ENCODE measurements around the gene MASTL. TPM values are rescaled to one million over a fixed set of nuclear protein-coding genes. Genes with fewer than 3 reads are reported as not detected.

The MASTL gene
- polyA plus RNA-seq, 1 of the 3 experiments (the other 2 are of a cell fraction): 5.8 TPM

DNA sequence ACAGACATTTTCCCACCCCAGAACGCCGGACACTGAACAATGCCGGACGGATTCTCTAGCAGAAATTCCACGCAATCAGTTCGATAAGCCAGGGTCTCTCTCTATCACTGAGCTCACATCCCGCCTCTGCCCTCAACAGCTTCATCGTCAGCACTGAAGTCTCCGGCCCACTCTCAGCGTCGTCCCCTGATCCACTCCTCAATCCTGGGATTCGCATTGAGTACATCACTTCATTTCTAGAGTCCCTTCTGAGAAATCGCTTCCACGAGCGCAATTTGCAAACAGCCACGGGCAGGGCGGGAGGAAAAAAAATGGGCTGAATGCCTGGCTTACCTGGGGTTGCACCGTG lies 1.3 kb upstream of the MASTL start:
- CTCF ChIA-PET: interaction anchor here (0.6 to 1.6 kb wide), 9 partner anchors 10 to 449 kb away, joined by 3 to 7 read pairs (median 4); partner anchors contain the start of gene ACBD5

More for the DNA sequence above, 1.3 kb upstream of the MASTL start:
- peaks cover 40% of the 10 kb centered on the region for H4K20me1 ChIP-seq (ENCODE audit: insufficient read depth)
- peaks cover 2 to 19% of the 10 kb centered on the region in 2 experiments; a peak in 3 of 4 replicates for H3K4me1 ChIP-seq (ENCODE audit: control insufficient read depth in 1 of 2, insufficient read depth in 2 of 2, low read depth in 1 of 2, low read length in 1 of 2)
- H3K27me3 ChIP-seq (ENCODE audit: insufficient read depth): no peaks in the 10 kb centered on the region
- WGBS (ENCODE audit: low lambda C conversion rate): 1% methylated on average over 15 of the region's 18 CpGs
- POLR2A ChIA-PET: interaction anchor here (0.6 to 1.6 kb wide), 9 partner anchors 53 to 1499 kb away, joined by 3 to 7 read pairs (median 3); partner anchors contain the start of genes ABI1 and ANKRD26
- peak overlapping the region; percentile 93 for H3K9ac ChIP-seq
- no peaks in the 10 kb centered on the region for H3K9me3 ChIP-seq
- peaks cover 92% of the 10 kb centered on the region for H3K79me2 ChIP-seq (ENCODE audit: insufficient read depth)
- H3F3A ChIP-seq (replicated peaks; ENCODE audit: insufficient read depth): peaks cover 16% of the 10 kb centered on the region
- peak overlapping the region; percentile 49; the same call in 1 of the 2 replicates for H2AFZ ChIP-seq (ENCODE audit: low read depth)
- peak overlapping the region; percentile 90 to 98 for H3K27ac ChIP-seq (ENCODE audit: low read depth in 2 of 2, low read length in 1 of 2)
- peak overlapping the region; percentile 81 to 82 for H3K4me3 ChIP-seq (ENCODE audit: low read depth in 2 of 2, low read length in 1 of 2)
- TF ChIP-seq, protein P1, sequence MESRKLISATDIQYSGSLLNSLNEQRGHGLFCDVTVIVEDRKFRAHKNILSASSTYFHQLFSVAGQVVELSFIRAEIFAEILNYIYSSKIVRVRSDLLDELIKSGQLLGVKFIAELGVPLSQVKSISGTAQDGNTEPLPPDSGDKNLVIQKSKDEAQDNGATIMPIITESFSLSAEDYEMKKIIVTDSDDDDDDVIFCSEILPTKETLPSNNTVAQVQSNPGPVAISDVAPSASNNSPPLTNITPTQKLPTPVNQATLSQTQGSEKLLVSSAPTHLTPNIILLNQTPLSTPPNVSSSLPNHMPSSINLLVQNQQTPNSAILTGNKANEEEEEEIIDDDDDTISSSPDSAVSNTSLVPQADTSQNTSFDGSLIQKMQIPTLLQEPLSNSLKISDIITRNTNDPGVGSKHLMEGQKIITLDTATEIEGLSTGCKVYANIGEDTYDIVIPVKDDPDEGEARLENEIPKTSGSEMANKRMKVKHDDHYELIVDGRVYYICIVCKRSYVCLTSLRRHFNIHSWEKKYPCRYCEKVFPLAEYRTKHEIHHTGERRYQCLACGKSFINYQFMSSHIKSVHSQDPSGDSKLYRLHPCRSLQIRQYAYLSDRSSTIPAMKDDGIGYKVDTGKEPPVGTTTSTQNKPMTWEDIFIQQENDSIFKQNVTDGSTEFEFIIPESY (IDR thresholded peaks at IDR 0.05; ENCODE audit: borderline replicate concordance, low read depth): no peak
- TF ChIP-seq MEF2A (IDR thresholded peaks at IDR 0.05; ENCODE audit: borderline replicate concordance, low read depth): no peak
- TF ChIP-seq, protein P2, sequence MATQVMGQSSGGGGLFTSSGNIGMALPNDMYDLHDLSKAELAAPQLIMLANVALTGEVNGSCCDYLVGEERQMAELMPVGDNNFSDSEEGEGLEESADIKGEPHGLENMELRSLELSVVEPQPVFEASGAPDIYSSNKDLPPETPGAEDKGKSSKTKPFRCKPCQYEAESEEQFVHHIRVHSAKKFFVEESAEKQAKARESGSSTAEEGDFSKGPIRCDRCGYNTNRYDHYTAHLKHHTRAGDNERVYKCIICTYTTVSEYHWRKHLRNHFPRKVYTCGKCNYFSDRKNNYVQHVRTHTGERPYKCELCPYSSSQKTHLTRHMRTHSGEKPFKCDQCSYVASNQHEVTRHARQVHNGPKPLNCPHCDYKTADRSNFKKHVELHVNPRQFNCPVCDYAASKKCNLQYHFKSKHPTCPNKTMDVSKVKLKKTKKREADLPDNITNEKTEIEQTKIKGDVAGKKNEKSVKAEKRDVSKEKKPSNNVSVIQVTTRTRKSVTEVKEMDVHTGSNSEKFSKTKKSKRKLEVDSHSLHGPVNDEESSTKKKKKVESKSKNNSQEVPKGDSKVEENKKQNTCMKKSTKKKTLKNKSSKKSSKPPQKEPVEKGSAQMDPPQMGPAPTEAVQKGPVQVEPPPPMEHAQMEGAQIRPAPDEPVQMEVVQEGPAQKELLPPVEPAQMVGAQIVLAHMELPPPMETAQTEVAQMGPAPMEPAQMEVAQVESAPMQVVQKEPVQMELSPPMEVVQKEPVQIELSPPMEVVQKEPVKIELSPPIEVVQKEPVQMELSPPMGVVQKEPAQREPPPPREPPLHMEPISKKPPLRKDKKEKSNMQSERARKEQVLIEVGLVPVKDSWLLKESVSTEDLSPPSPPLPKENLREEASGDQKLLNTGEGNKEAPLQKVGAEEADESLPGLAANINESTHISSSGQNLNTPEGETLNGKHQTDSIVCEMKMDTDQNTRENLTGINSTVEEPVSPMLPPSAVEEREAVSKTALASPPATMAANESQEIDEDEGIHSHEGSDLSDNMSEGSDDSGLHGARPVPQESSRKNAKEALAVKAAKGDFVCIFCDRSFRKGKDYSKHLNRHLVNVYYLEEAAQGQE (IDR thresholded peaks at IDR 0.05; ENCODE audit: low read depth, low read length): no peak
- TF ChIP-seq, protein P3, sequence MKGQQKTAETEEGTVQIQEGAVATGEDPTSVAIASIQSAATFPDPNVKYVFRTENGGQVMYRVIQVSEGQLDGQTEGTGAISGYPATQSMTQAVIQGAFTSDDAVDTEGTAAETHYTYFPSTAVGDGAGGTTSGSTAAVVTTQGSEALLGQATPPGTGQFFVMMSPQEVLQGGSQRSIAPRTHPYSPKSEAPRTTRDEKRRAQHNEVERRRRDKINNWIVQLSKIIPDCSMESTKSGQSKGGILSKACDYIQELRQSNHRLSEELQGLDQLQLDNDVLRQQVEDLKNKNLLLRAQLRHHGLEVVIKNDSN (IDR thresholded peaks at IDR 0.05; ENCODE audit: borderline replicate concordance, low read depth): no peak
- no peak for TF ChIP-seq POLR2AphosphoS5 (IDR thresholded peaks at IDR 0.05; ENCODE audit: low read depth, low read length)
- TF ChIP-seq RCOR1 (IDR thresholded peaks at IDR 0.05; ENCODE audit: low read length): no peak
- TF ChIP-seq, protein P4, sequence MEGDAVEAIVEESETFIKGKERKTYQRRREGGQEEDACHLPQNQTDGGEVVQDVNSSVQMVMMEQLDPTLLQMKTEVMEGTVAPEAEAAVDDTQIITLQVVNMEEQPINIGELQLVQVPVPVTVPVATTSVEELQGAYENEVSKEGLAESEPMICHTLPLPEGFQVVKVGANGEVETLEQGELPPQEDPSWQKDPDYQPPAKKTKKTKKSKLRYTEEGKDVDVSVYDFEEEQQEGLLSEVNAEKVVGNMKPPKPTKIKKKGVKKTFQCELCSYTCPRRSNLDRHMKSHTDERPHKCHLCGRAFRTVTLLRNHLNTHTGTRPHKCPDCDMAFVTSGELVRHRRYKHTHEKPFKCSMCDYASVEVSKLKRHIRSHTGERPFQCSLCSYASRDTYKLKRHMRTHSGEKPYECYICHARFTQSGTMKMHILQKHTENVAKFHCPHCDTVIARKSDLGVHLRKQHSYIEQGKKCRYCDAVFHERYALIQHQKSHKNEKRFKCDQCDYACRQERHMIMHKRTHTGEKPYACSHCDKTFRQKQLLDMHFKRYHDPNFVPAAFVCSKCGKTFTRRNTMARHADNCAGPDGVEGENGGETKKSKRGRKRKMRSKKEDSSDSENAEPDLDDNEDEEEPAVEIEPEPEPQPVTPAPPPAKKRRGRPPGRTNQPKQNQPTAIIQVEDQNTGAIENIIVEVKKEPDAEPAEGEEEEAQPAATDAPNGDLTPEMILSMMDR (IDR thresholded peaks at IDR 0.05): no peak
- no peak for TF ChIP-seq RFX5 (IDR thresholded peaks at IDR 0.05; ENCODE audit: low read length)
- TF ChIP-seq EP300 (IDR thresholded peaks at IDR 0.05; ENCODE audit: borderline replicate concordance in 1 of 2, low read depth in 1 of 2, low read length in 1 of 2): no peak
- no peak for TF ChIP-seq NFIC (IDR thresholded peaks at IDR 0.05; ENCODE audit: borderline replicate concordance)
- TF ChIP-seq, protein P5, sequence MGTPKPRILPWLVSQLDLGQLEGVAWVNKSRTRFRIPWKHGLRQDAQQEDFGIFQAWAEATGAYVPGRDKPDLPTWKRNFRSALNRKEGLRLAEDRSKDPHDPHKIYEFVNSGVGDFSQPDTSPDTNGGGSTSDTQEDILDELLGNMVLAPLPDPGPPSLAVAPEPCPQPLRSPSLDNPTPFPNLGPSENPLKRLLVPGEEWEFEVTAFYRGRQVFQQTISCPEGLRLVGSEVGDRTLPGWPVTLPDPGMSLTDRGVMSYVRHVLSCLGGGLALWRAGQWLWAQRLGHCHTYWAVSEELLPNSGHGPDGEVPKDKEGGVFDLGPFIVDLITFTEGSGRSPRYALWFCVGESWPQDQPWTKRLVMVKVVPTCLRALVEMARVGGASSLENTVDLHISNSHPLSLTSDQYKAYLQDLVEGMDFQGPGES (IDR thresholded peaks at IDR 0.05; ENCODE audit: low read depth, low read length): no peak
- no peak for TF ChIP-seq SMC3 (IDR thresholded peaks at IDR 0.05; ENCODE audit: low read depth, low read length)
- TF ChIP-seq, protein P6, sequence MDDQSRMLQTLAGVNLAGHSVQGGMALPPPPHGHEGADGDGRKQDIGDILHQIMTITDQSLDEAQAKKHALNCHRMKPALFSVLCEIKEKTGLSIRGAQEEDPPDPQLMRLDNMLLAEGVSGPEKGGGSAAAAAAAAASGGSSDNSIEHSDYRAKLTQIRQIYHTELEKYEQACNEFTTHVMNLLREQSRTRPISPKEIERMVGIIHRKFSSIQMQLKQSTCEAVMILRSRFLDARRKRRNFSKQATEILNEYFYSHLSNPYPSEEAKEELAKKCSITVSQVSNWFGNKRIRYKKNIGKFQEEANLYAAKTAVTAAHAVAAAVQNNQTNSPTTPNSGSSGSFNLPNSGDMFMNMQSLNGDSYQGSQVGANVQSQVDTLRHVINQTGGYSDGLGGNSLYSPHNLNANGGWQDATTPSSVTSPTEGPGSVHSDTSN (IDR thresholded peaks at IDR 0.05): no peak
- H3K4me2 ChIP-seq: peak overlapping the region; percentile 95
- H3K36me3 ChIP-seq (replicated peaks in 1 of 2; ENCODE audit: control insufficient read depth in 1 of 2, insufficient read depth in 2 of 2, low read length in 1 of 2): peaks cover 8 to 9% of the 10 kb centered on the region in 2 experiments
- peak; percentile 47 for DNase-seq
- no peaks in the 10 kb centered on the region for H3K9me2 ChIP-seq

All from SK-N-SH (cell line).